ENCODE measurements around the gene C1orf226. TPM values are rescaled to one million over a fixed set of nuclear protein-coding genes. Genes with fewer than 3 reads are reported as not detected.
A peak's percentile ranks its signal among the peaks of the same experiment; 100 is the strongest.
"Not testable (repeated sequence)": the region's sequence is repeated elsewhere in the genome, so short reads cannot be mapped to it uniquely, and the experiment has no call there.

C1orf226 gene, protein sequence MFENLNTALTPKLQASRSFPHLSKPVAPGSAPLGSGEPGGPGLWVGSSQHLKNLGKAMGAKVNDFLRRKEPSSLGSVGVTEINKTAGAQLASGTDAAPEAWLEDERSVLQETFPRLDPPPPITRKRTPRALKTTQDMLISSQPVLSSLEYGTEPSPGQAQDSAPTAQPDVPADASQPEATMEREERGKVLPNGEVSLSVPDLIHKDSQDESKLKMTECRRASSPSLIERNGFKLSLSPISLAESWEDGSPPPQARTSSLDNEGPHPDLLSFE
- total RNA-seq = 1 to 10 TPM in 7 of 8 experiments, under 1 TPM in 1; 0.22 to 9.3 (median 3.9) TPM

DNA sequence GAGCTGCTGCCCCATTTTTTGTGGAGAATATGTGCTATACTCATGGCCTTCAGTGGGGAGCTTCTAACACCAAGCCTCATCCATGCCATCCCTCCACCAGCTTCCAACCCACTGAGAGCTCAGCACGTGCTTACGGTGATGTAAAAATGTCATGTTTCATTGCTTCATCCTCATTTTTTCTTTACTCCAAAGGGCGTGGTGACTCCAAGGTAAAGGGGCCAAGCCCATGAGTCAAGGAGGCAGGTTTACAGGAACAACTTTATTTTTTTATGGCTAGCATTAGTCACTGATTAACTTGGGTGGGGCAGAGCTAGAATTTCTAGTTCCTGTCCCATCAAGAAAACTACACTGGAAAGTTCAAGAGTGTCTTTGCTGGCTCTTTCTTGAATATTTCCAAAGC lies at the start of gene C1orf226:
C1orf226 (plus strand) TSS at position 346 of the 400 bp plus-strand sequence. CDS start 174 bp downstream, outside the sequence.
- in situ Hi-C loops (cut with MboI; ENCODE audit: low pct_unique_long_range_greater_than_20kb in 2 of 9, low sequenced_read_pairs in 9 of 9, unreplicated experiment in 9 of 9) = loop anchor here in 1 of 9 experiments (25.0 kb wide), 1 partner anchor 594 kb away; no protein-coding TSS in a partner anchor
- 0 to 100% (median 85%) methylated on average over 1 to 3 of the region's 3 CpGs; no CpG with 5 or more reads in 2 of the 10 experiments for WGBS, 10 experiments
- H3K4me3 ChIP-seq = no peak within 1 kb of the TSS
- ATAC-seq (replicated peaks in 6 of 8) = peak in 2 of 8 experiments; percentile 35 to 75
- H3K27ac ChIP-seq = no peak within 1 kb of the TSS
- peaks cover 0 to 14% of the 10 kb centered on the region in 2 donors for H3K4me1 ChIP-seq (replicated peaks in 1 of 2)

DNA sequence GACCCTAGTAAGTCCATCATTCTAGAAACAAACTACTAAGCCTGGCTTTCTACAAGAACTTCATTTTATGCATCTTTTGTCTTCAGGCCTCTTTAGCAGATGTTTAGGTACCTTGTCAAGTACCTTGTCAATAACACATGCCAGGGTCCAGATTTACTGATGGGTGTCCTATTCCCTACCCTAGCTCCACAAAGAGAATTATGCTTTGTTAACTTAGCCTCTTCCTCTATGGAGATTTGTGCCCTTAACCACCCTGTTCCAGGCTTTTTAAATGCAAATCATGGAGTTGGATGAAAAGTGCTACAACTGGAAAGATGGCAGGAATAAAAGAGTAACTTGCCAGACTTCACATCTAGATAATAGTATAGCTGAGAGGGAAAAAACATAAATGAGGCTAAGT lies 47.5 kb upstream of the C1orf226 start:
- in situ Hi-C loops (cut with MboI; ENCODE audit: low pct_unique_long_range_greater_than_20kb in 2 of 9, low sequenced_read_pairs in 9 of 9, unreplicated experiment in 9 of 9) = no loop called here
- Histone ChIP-seq H3K4me1 (replicated peaks in 1 of 2) (peaks cover 17 to 21% of the 10 kb centered on the region in 2 donors), H3K4me3 (no peak overlapping the region), H3K27ac (no peak overlapping the region)
- peak in 1 of 8 experiments; percentile 21 for ATAC-seq (replicated peaks in 6 of 8)

DNA sequence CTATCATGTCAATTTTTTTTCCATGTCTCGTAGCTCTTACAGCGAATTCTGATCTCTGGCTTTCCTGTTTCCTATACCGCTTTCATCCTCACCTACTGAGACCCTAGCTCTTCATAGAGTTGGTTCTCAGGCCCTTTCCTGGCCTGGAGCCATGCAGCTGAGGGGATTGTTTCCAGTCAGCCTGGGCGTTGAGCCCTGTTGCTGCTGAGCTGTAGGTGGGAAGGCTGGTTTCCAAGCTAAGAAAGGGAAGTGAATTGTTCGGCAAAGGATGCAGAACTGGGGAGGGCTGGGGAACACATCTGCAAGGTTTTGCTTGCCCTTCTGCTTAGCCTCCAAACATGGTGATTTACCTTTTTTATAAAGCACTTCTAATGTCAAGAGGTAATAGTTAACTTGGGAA lies 46.4 kb upstream of the C1orf226 start:
- no peak overlapping the region for H3K4me3 ChIP-seq
- 75 to 100% (median 97%) methylated on average over 1 to 5 of the region's 5 CpGs; no CpG with 5 or more reads in 3 of the 10 experiments for whole genome bisulfite sequencing, 10 experiments
- H3K4me1 ChIP-seq (replicated peaks in 1 of 2) = peaks cover 17 to 21% of the 10 kb centered on the region in 2 donors
- ATAC-seq (replicated peaks in 6 of 8) = no peak
- in situ Hi-C loops (cut with MboI; ENCODE audit: low pct_unique_long_range_greater_than_20kb in 2 of 9, low sequenced_read_pairs in 9 of 9, unreplicated experiment in 9 of 9) = no loop called here
- no peak overlapping the region for H3K27ac ChIP-seq

DNA sequence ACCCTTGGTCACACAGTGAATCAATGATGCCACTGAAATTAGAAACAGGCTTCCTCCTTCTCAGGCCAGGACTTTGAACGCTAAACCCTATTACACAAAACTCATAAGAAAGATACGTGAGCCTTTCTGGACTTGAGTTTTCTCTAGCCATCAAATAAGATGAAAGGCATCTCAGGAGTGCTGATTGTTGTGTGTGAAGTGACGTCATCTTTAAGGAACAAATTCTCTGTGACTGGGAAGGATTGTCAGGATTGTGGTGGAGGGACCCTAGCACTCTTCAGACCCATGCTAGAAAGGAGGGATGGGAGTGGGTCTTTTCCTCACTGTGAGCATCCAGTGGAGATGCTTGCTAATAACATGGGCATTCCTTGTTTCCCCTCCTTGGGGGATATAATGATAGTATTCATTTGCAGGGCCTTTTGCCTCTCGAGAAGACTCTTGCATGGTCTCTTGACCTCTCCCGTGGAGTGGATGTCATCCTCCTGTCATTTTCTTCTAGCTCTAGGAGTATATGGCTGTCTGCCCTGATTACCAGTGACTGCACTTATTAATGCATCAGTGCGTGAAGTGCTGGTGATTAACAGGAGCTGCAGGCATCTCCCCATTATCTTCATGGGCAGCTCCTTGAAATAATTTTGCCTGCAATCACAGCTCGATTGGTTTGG lies 44.8 kb upstream of the C1orf226 start:
- H3K4me1 ChIP-seq (replicated peaks in 1 of 2) = peaks cover 17 to 21% of the 10 kb centered on the region in 2 donors
- no peak for ATAC-seq (replicated peaks in 6 of 8)
- H3K27ac ChIP-seq = no peak overlapping the region
- 37 to 94% (median 87%) methylated on average over 2 to 7 of the region's 7 CpGs; no CpG with 5 or more reads in 1 of the 10 experiments for WGBS, 10 experiments
- H3K4me3 ChIP-seq = no peak overlapping the region
- in situ Hi-C loops (cut with MboI; ENCODE audit: low pct_unique_long_range_greater_than_20kb in 2 of 9, low sequenced_read_pairs in 9 of 9, unreplicated experiment in 9 of 9) = no loop called here

DNA sequence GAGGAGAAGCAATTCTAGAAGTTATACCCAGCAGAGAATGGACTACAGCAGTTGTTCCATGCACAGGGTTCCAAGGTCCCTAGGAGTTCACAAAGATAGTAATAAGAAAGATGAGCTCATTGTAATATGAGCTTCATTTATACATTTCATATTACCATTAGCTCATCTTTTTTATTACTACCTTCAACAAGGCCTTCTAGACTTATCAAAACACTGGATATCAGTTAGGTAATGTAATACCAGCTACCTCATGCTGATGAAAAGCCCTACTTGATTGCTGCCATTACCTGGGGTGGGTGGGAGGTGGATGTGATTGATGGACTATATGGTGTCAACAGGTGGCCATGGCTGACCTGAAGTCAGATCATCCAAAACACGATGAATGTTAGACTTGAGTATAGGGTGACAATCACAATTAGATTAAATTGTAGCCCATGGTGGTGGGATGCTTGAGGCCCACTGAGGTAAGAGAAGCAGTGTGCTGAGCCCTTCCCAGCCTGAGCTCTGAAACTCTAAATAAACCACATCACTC lies 39.0 kb upstream of the C1orf226 start:
- ATAC-seq (replicated peaks in 6 of 8) = no peak

DNA sequence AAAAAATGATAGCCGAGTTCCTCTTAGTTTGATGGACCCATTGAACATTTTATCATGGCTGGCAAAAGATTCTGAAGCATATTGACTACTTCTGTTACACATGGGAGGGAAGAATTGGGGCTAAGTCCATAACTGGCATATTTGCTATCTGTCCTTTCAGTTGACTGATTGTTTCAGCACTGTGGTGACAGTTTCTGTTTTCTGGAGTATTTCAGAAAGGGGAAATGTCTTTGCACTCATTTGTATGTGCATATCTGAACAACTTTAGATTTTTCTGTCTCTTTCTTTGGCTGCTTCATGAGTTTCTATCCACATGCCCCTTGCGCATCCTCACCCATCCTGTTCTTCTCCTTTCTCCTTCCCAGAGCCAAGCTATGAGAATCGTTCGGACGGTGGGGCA lies 38.1 kb upstream of the C1orf226 start:
- Histone ChIP-seq H3K4me1 (replicated peaks in 1 of 2) (no peaks in the 10 kb centered on the region), H3K4me3 (no peak overlapping the region), H3K27ac (no peak overlapping the region)
- in situ Hi-C loops (cut with MboI; ENCODE audit: low pct_unique_long_range_greater_than_20kb in 2 of 9, low sequenced_read_pairs in 9 of 9, unreplicated experiment in 9 of 9) = no loop called here
- peak in 1 of 8 experiments; percentile 28 for ATAC-seq (replicated peaks in 6 of 8)
- 70 to 100% (median 91%) methylated on average over 2 to 5 of the region's 5 CpGs; no CpG with 5 or more reads in 3 of the 10 experiments for WGBS, 10 experiments

More for the DNA sequence above, 39.0 kb upstream of the C1orf226 start:
- WGBS, 10 experiments = 14 to 100% (median 83%) methylated on average over 1 of the region's 1 CpG; no CpG with 5 or more reads in 5 of the 10 experiments
- Histone ChIP-seq H3K27ac (no peak overlapping the region), H3K4me3 (no peak overlapping the region), H3K4me1 (replicated peaks in 1 of 2) (no peaks in the 10 kb centered on the region)
- in situ Hi-C loops (cut with MboI; ENCODE audit: low pct_unique_long_range_greater_than_20kb in 2 of 9, low sequenced_read_pairs in 9 of 9, unreplicated experiment in 9 of 9) = no loop called here

DNA sequence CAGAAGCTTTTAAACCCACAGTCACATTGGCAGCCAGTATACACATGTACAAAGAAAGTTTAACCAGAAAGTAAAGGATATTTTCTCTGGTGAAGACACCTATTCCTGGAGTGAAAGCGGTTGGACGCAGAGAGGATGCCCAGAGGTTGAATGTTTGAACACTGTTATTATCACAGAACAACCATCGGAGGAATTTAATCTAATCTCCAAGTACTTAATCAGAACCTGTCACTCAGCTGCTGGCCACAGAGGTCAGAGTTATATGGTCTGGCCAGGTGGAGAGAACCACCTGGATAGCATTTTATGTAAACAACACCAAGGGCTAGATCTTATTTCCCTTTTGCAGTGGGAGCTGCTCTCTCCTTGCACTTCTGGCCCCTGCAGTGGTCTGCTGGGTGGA lies 34.2 kb upstream of the C1orf226 start:
- Histone ChIP-seq H3K4me1 (replicated peaks in 1 of 2) (peaks cover 0 to 8% of the 10 kb centered on the region in 2 donors), H3K27ac (no peak overlapping the region), H3K4me3 (no peak overlapping the region)
- no peak for ATAC-seq (replicated peaks in 6 of 8)
- 59 to 100% (median 67%) methylated on average over 1 to 3 of the region's 3 CpGs; no CpG with 5 or more reads in 3 of the 10 experiments for WGBS, 10 experiments
- in situ Hi-C loops (cut with MboI; ENCODE audit: low pct_unique_long_range_greater_than_20kb in 2 of 9, low sequenced_read_pairs in 9 of 9, unreplicated experiment in 9 of 9) = no loop called here

DNA sequence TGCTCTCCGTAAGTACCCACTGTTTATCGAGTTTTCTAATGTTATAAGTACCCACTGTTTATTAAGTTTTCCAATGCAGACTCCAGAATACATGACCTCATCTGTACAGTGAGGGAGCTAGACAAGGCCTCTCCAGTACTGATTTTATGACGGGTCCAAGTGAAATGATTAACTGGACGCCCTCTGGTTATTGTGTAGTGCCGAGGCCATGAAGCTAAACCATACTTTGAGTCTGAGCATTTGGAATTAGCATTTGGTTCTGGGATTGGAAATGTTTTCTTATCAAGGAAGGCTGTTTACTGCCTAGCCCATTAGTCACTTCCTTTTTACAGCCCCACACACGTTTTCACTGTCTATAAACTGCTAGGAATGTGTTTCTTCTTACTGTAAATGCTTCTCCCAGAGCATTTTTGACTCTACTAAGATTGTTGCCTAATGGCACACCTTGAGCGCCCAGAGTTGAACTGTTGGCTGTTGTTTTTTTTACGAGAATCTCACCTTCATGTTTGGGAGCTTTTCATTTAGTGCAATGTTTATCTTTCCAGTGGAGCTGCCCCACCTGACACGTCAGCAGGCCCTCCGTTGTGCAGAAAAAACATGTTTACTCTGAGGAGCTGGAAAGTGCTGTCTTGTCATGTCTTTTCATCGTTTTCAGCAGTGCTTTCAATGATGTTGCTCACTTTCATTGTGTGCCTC lies 31.7 kb upstream of the C1orf226 start:
- WGBS, 10 experiments = 28 to 75% (median 67%) methylated on average over 2 to 11 of the region's 11 CpGs
- in situ Hi-C loops (cut with MboI; ENCODE audit: low pct_unique_long_range_greater_than_20kb in 2 of 9, low sequenced_read_pairs in 9 of 9, unreplicated experiment in 9 of 9) = no loop called here
- H3K27ac ChIP-seq = no peak overlapping the region
- no peak overlapping the region for H3K4me3 ChIP-seq
- peaks cover 0 to 8% of the 10 kb centered on the region in 2 donors for H3K4me1 ChIP-seq (replicated peaks in 1 of 2)
- ATAC-seq (replicated peaks in 6 of 8) = peak in 4 of 8 experiments; percentile 48 to 96 (median 69)

DNA sequence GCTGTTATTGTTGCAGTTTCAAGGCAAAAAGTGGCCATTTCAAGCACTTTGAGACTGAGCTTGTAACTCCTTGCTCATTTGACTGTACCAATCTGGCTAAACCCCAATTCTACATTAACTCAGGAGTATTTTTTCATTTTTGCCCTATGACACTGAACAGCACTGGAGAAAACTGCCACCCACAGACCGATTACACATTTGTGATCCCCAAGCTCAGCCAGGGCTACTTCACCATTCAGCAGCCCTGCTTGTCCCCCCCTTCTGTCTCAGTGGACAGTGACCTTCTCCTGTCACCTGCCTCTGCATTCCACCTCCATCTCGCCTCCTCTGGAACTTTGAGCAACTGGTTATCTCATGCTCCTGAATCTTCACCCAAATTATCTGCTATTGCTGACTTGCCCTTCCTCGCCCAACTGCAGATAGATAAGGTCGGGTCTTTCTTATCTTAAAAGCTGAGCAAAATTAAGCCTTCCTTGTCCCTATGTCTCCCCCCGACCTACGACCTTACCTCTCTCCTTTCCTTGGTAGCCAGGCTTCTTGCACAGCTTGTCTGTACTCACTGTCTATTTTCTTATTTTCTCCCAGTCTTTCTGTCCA lies 30.2 kb upstream of the C1orf226 start:
- peaks cover 0 to 8% of the 10 kb centered on the region in 2 donors for H3K4me1 ChIP-seq (replicated peaks in 1 of 2)
- no peak for ATAC-seq (replicated peaks in 6 of 8)
- H3K27ac ChIP-seq = no peak overlapping the region
- WGBS, 10 experiments = 38 to 100% (median 83%) methylated on average over 3 to 6 of the region's 6 CpGs
- H3K4me3 ChIP-seq = no peak overlapping the region
- in situ Hi-C loops (cut with MboI; ENCODE audit: low pct_unique_long_range_greater_than_20kb in 2 of 9, low sequenced_read_pairs in 9 of 9, unreplicated experiment in 9 of 9) = no loop called here

DNA sequence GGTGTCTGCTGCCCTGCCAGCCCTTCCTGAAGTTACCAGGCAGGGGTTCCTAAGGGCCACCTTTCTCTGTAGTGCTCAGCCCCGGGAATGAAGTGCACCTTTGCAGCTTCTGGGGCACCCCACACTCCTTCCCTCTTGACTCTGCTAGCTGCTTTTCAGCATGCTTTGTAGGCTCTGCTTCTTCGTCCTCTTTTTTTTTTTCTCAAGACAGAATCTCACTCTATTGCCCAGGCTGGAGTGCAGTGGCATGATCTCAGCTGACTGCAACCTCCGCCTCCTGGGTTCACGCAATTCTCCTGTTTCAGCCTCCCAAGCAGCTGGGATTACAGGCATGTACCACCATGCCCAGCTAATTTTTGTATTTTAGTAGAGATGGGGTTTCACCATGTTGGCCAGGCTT lies 29.7 kb upstream of the C1orf226 start:
- H3K27ac ChIP-seq; ATAC-seq (replicated peaks in 6 of 8); H3K4me3 ChIP-seq; in situ Hi-C loops (cut with MboI; ENCODE audit: low pct_unique_long_range_greater_than_20kb in 2 of 9, low sequenced_read_pairs in 9 of 9, unreplicated experiment in 9 of 9); H3K4me1 ChIP-seq (replicated peaks in 1 of 2): not testable (repeated sequence)
- 50 to 100% (median 84%) methylated on average over 1 to 3 of the region's 4 CpGs; no CpG with 5 or more reads in 3 of the 10 experiments for WGBS, 10 experiments

DNA sequence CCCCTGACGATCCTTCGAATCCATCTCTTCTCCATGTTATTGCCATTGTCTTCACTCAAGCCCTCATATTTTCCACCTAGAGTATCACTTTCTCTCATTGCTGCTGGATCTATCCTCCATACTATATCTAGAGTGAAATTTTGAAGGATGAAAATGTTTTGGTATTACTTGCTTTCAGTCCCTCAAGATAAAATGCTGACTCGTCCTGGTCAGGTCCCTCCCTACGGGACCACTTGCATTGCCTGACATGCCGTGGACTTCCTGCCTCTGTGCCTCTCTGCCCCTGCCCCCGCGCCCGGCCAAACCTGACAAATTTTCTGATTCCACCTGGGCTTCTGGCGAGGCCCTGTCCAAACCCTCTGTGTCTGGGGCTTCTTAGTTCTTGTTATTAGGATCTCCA lies 28.4 kb upstream of the C1orf226 start:
- 57 to 94% (median 87%) methylated on average over 5 to 9 of the region's 9 CpGs; no CpG with 5 or more reads in 3 of the 10 experiments for WGBS, 10 experiments
- no peak for ATAC-seq (replicated peaks in 6 of 8)

DNA sequence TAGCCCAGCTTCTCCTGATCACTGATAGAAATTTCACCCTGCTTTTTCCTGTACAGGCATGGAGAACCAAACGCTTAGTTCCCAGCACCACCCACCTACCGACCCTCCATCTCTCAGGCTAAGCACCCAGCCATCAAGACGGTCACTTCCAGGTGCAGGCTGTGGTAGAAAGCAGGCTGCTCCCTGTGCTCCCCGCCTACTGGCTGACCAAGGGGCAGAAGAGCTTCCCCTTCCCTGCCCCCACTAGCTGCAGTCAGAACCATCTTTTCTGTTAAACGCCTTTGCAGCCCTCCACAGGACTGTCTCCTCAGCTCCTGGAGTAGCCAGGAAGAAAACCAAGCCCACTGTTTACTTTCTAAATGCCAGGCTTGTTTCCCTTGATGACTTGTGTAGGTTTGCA lies 27.8 kb upstream of the C1orf226 start:
- 52 to 83% (median 80%) methylated on average over 1 to 4 of the region's 5 CpGs; no CpG with 5 or more reads in 5 of the 10 experiments for WGBS, 10 experiments
- Histone ChIP-seq H3K4me1 (replicated peaks in 1 of 2) (peaks cover 0 to 13% of the 10 kb centered on the region in 2 donors), H3K27ac (no peak overlapping the region), H3K4me3 (no peak overlapping the region)
- peak in 1 of 8 experiments; percentile 53 for ATAC-seq (replicated peaks in 6 of 8)
- in situ Hi-C loops (cut with MboI; ENCODE audit: low pct_unique_long_range_greater_than_20kb in 2 of 9, low sequenced_read_pairs in 9 of 9, unreplicated experiment in 9 of 9) = no loop called here

More for the DNA sequence above, 28.4 kb upstream of the C1orf226 start:
- in situ Hi-C loops (cut with MboI; ENCODE audit: low pct_unique_long_range_greater_than_20kb in 2 of 9, low sequenced_read_pairs in 9 of 9, unreplicated experiment in 9 of 9) = no loop called here
- Histone ChIP-seq H3K4me3 (no peak overlapping the region), H3K4me1 (replicated peaks in 1 of 2) (peaks cover 0 to 8% of the 10 kb centered on the region in 2 donors), H3K27ac (no peak overlapping the region)
